ENCODE measurements around the gene TCF7L2. TPM values are rescaled to one million over a fixed set of nuclear protein-coding genes. Genes with fewer than 3 reads are reported as not detected.

Gene TCF7L2
- total RNA-seq, 4 donors from 2014 or later = 25.1 to 38.9 (median 26.9) TPM

DNA sequence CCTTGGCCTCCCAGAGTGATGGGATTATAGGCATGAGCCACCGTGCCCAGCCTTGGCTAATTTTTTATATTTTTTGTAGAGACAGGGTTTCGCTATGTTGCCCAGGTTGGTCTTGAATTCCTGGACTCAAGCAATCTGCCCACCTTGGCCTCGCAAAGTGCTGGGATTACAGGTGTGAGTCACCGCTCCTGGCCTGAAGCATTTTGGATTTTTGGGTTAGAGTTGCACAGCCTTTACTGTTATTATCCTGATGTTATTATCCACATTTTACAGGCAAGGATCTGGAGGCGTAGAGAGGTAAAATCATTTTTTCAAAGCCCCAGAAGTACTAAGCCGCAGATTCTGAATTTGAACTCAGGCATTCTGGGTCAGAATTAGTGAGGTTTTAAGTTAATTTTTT lies 75.4 kb downstream of the TCF7L2 start:
- no peak for TF ChIP-seq POLR2A (IDR thresholded peaks at IDR 0.05)
- TF ChIP-seq, protein P1, sequence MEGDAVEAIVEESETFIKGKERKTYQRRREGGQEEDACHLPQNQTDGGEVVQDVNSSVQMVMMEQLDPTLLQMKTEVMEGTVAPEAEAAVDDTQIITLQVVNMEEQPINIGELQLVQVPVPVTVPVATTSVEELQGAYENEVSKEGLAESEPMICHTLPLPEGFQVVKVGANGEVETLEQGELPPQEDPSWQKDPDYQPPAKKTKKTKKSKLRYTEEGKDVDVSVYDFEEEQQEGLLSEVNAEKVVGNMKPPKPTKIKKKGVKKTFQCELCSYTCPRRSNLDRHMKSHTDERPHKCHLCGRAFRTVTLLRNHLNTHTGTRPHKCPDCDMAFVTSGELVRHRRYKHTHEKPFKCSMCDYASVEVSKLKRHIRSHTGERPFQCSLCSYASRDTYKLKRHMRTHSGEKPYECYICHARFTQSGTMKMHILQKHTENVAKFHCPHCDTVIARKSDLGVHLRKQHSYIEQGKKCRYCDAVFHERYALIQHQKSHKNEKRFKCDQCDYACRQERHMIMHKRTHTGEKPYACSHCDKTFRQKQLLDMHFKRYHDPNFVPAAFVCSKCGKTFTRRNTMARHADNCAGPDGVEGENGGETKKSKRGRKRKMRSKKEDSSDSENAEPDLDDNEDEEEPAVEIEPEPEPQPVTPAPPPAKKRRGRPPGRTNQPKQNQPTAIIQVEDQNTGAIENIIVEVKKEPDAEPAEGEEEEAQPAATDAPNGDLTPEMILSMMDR (IDR thresholded peaks at IDR 0.05) = no peak
- TF ChIP-seq EP300 (IDR thresholded peaks at IDR 0.05) = no peak
- Histone ChIP-seq H3K27ac (no peak overlapping the region), H3K9me3 (no peaks in the 10 kb centered on the region), H3K36me3 (no peaks in the 10 kb centered on the region), H3K4me1 (peaks cover 3 to 64% (median 43%) of the 10 kb centered on the region in 4 donors), H3K4me3 (no peak overlapping the region), H3K27me3 (no peaks in the 10 kb centered on the region)
- no peak for DNase-seq (ENCODE audit: low spot score in 2 of 2)
- 95 to 96% methylated on average over 6 of the region's 6 CpGs for WGBS, 2 donors

- TF ChIP-seq POLR2A (IDR thresholded peaks at IDR 0.05) = no peak
- no peak for TF ChIP-seq EP300 (IDR thresholded peaks at IDR 0.05)
- TF ChIP-seq, protein P1 (IDR thresholded peaks at IDR 0.05) = no peak
- 32 to 42% methylated on average over 4 of the region's 4 CpGs for WGBS, 2 donors
- H3K27ac ChIP-seq = peak overlapping the region in 3 of 4 donors; percentile 22 to 67 (median 53)
- no peaks in the 10 kb centered on the region for H3K36me3 ChIP-seq
- H3K9me3 ChIP-seq = no peaks in the 10 kb centered on the region
- H3K4me3 ChIP-seq = no peak overlapping the region
- no peak for DNase-seq (ENCODE audit: low spot score in 2 of 2)
- H3K4me1 ChIP-seq = peaks cover 3 to 61% (median 36%) of the 10 kb centered on the region in 4 donors
- H3K27me3 ChIP-seq = no peaks in the 10 kb centered on the region
Measured at GRCh38 chr10:113026679-113027078, 76.6 kb downstream of the TCF7L2 start.

DNA sequence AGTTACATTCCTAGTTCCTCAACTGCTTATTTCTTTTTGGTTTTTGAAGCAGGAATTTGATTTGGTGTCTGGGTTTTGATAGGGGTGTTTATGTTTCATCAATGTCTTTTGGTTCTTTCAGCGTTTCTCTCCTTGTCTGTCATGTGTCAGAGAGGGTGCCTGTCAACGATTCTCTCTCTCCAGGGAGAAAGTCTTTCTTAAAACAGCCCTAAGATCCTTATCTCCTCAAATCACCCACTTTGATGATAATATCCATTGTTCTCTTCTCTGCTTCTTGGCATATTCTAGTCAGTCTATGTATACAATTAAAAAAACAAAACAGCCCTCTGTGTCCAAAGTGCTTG lies 77.2 kb downstream of the TCF7L2 start:
- Histone ChIP-seq H3K36me3 (no peaks in the 10 kb centered on the region), H3K27ac (peak overlapping the region in 2 of 4 donors; percentile 53 to 67), H3K27me3 (no peaks in the 10 kb centered on the region), H3K9me3 (no peaks in the 10 kb centered on the region), H3K4me1 (peaks cover 3 to 61% (median 31%) of the 10 kb centered on the region in 4 donors), H3K4me3 (no peak overlapping the region)
- no peak for DNase-seq (ENCODE audit: low spot score in 2 of 2)
- no peak for TF ChIP-seq EP300 (IDR thresholded peaks at IDR 0.05)
- 18 to 21% methylated on average over 2 of the region's 2 CpGs for WGBS, 2 donors

DNA sequence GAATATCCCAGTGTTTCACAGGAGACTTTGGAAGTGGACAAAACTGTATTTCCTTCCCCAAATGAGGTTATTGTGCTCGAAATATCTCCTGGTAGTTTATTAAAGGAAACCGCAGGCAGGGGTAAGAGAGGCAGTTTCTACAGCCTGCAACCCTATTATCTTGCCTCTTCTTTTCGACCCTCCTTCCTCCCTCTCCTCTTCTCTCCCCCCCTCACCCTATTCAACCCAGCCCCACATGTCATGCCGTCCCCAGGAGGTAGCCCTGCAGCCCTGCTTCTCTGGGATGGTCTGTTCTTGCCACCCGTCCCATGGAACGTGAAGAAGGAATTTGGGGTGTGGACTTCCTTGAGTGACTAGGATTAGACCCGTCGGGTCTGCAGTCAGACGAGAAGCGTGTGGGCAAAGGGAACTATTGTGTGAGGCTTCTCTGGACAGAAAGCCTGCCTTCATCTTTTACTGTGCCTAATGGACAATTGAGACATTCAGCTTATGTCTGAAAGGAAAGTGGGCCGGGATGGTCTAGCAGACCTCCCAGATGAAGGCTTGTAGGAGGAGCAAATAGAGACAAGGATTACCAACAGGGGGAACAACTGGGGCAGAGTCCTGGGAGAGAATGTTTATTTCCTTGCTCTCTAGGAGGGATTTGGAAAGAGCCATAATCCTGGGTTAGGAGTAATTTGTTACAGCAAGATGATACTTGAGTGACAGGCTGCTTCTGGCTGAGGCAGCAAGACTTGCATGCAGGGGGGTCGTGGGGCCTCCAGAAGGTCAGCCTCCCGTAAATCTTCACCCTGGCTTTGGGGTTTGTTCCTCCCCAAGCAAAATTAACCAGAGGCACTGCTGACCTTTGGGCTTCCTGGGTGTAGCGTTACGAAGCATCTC lies 77.8 kb downstream of the TCF7L2 start:
- Histone ChIP-seq H3K4me3 (peak overlapping the region in 1 of 4 donors; percentile 1), H3K36me3 (no peaks in the 10 kb centered on the region), H3K4me1 (peaks cover 3 to 55% (median 29%) of the 10 kb centered on the region in 4 donors), H3K27me3 (no peaks in the 10 kb centered on the region), H3K27ac (peak overlapping the region in 3 of 4 donors; percentile 11 to 67 (median 53)), H3K9me3 (no peaks in the 10 kb centered on the region)
- WGBS, 2 donors = 21 to 27% methylated on average over 15 of the region's 15 CpGs
- DNase-seq (ENCODE audit: low spot score in 2 of 2) = no peak
- TF ChIP-seq POLR2A (IDR thresholded peaks at IDR 0.05) = no peak
- no peak for TF ChIP-seq EP300 (IDR thresholded peaks at IDR 0.05)
- TF ChIP-seq, protein P1 (IDR thresholded peaks at IDR 0.05) = no peak

DNA sequence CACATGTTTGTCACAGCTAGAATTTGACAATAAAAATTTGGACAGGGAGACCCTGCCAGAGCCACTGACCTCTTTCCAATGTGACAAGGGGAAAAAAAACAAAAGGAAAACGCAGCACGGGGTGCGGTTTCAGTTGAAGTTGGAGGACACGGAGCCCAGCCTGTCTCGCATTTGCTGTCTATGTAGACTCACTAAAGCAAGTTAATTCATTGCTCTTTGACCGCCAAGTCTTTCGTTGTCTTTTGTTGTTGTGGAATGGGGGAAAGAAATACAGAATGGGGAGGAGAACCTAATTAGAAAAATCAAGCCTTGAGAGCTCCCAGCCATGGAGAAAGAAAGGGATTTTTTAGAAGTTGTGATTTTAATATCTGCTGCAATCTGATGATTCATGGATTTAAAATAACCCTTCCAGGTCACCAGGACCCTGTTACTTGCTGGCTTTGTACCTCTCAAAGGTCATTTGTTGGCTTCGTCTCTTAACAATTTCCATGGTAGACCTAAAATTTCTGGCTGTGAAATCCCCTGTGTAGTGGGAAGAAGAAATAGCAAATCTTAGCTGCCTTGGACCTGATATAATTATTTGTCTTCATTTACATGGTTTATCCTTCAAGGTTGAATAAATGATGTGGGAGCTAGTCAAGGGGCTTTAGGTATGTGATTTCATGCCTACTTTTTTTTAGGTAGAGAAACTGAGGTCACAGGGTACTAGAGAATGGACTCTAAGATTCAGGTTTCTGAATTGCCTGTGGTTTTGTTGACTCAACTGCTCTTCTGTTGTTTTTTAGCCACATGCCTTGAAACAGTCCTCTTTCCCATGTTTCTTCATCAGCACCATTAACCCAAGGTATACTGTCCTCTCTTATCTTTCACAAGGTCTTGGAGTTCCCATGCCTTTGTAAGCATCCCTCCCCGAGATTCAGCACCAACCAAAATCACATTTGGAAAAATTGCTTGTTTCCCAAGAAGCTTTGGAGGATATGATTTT lies 78.7 kb downstream of the TCF7L2 start:
- H3K4me1 ChIP-seq = peaks cover 3 to 54% (median 29%) of the 10 kb centered on the region in 4 donors
- no peaks in the 10 kb centered on the region for H3K27me3 ChIP-seq
- TF ChIP-seq, protein P1 (IDR thresholded peaks at IDR 0.05) = no peak
- no peak for TF ChIP-seq EP300 (IDR thresholded peaks at IDR 0.05)
- no peak for TF ChIP-seq POLR2A (IDR thresholded peaks at IDR 0.05)
- peak overlapping the region in 1 of 4 donors; percentile 1 for H3K4me3 ChIP-seq
- no peaks in the 10 kb centered on the region for H3K36me3 ChIP-seq
- 37 to 52% methylated on average over 9 of the region's 9 CpGs for WGBS, 2 donors
- H3K27ac ChIP-seq = peak overlapping the region in 3 of 4 donors; percentile 11 to 72 (median 67)
- H3K9me3 ChIP-seq = no peaks in the 10 kb centered on the region
- DNase-seq (ENCODE audit: low spot score in 2 of 2) = no peak

Data from tibial nerve (tissue), 4 donors.